H1 (cell line): ENCODE data around the gene VPS13D. TPM values are rescaled to one million over a fixed set of nuclear protein-coding genes. Genes with fewer than 3 reads are reported as not detected.

Experiments
- CTCF ChIA-PET: fragments of 300-600 bp; sonication (Branson Sonifier 250); formaldehyde crosslinking; loops from one replicate; lab custom pipeline; 2021; ENCODE audit not compliant: partially characterized antibody; lab: Charles Lee
- POLR2A ChIA-PET: fragments of 300-600 bp; sonication (Branson Sonifier 250); formaldehyde crosslinking; loops from one replicate; lab custom pipeline; 2021; ENCODE audit warnings: inconsistent platforms; ENCODE audit not compliant: partially characterized antibody; lab: Charles Lee
- DNase-seq, 2 experiments: peaks; one replicate each; pipeline versions ENCODE4 v3.0.0 to v3.0.0-alpha.2; 2010 to 2022; ENCODE audit warnings: low spot score in 2 of 2, low read depth in 1 of 2, mixed read lengths in 1 of 2
- FAIRE-seq: peaks from 2 replicates; lab custom pipeline; 2011; peaks lifted over from hg19 to GRCh38; lab: Jason Lieb, UNC
- H2AFZ ChIP-seq: 2 replicates; pipeline ENCODE4 v1.8.1; 2012; ENCODE audit warnings: low read length, inconsistent platforms
- H2AK5ac ChIP-seq: 2 replicates; pipeline ENCODE4 v1.6.1; 2013; ENCODE audit warnings: low read depth, low read length
- H2BK120ac ChIP-seq: replicated peaks from 2 replicates; pipeline ENCODE3; 2013; ENCODE audit warnings: low read depth, low read length, inconsistent platforms
- H2BK12ac ChIP-seq: 2 replicates; pipeline ENCODE4 v1.6.1; 2013; ENCODE audit warnings: low read depth, low read length
- H2BK15ac ChIP-seq: 2 replicates; pipeline ENCODE4 v1.6.1; 2013; ENCODE audit warnings: low read length
- H2BK20ac ChIP-seq: 2 replicates; pipeline ENCODE4 v1.6.1; 2013; ENCODE audit warnings: low read length
- H2BK5ac ChIP-seq: 2 replicates; pipeline ENCODE4 v1.6.1; 2013; ENCODE audit warnings: low read depth, low read length
- H3K14ac ChIP-seq: 2 replicates; pipeline ENCODE4 v1.6.1; 2013; ENCODE audit warnings: inconsistent platforms; ENCODE audit not compliant: insufficient read length
- H3K18ac ChIP-seq: 2 replicates; pipeline ENCODE4 v1.6.1; 2013; ENCODE audit warnings: low read length; ENCODE audit errors: extremely low read depth
- H3K23ac ChIP-seq: 2 replicates; pipeline ENCODE4 v1.6.1; 2013; ENCODE audit warnings: inconsistent platforms; ENCODE audit not compliant: insufficient read length
- H3K23me2 ChIP-seq: 2 replicates; pipeline ENCODE4 v1.6.1; 2013; ENCODE audit warnings: low read depth, low read length
- H3K27ac ChIP-seq: 2 replicates; pipeline ENCODE4 v1.6.1; 2011; ENCODE audit warnings: low read depth, low read length, inconsistent platforms
- H3K27me3 ChIP-seq, 4 experiments: replicated peaks in 1 of 4; 1 replicate in 1 of 4; 2 replicates in 3 of 4; pipeline versions ENCODE4 v1.6.1 to v1.8.1; 2011 to 2013; ENCODE audit warnings: low read length in 3 of 4, mild to moderate bottlenecking in 3 of 4, inconsistent platforms in 2 of 4, mixed read lengths in 2 of 4, moderate library complexity in 1 of 4; ENCODE audit not compliant: control insufficient read depth in 3 of 4, insufficient read depth in 3 of 4; ENCODE audit errors: extremely low read depth in 1 of 4
- H3K36me3 ChIP-seq, 4 experiments: 2 replicates each; pipeline versions ENCODE4 v1.6.1 to v1.8.1; 2011 to 2013; ENCODE audit warnings: mild to moderate bottlenecking in 4 of 4, low read length in 3 of 4, moderate library complexity in 2 of 4, control low read depth in 1 of 4, inconsistent platforms in 1 of 4; ENCODE audit not compliant: insufficient read depth in 4 of 4, control insufficient read depth in 2 of 4
- H3K4ac ChIP-seq: replicated peaks from 2 replicates; pipeline ENCODE3; 2013; ENCODE audit warnings: low read length, low read depth, mixed read lengths, inconsistent platforms; ENCODE audit not compliant: insufficient read length
- H3K4me1 ChIP-seq, 4 experiments: replicated peaks in 1 of 4; 1 replicate in 1 of 4; 2 replicates in 3 of 4; pipeline versions ENCODE4 v1.6.1 to v1.8.1; 2011 to 2013; ENCODE audit warnings: low read length in 3 of 4, inconsistent platforms in 2 of 4, mixed read lengths in 1 of 4; ENCODE audit not compliant: insufficient read depth in 4 of 4, control insufficient read depth in 3 of 4
- H3K4me2 ChIP-seq, 2 experiments: 2 replicates each; pipeline versions ENCODE4 v1.6.1 to v1.8.1; 2011 to 2013; ENCODE audit warnings: low read depth in 2 of 2, low read length in 2 of 2, control low read depth in 1 of 2, inconsistent platforms in 1 of 2, mild to moderate bottlenecking in 1 of 2; ENCODE audit not compliant: insufficient read depth in 1 of 2
- H3K4me3 ChIP-seq, 4 experiments: fragments of 200-600, 300-600 bp in 1 of 4; sonication (generic), shearing (Covaris generic), sonication (Bioruptor Twin) in 1 of 4; 2 replicates each; pipeline versions ENCODE4 v1.5.1 to v1.8.1; 2011 to 2016; ENCODE audit warnings: low read length in 4 of 4, low read depth in 3 of 4, control low read depth in 2 of 4, inconsistent platforms in 2 of 4, mild to moderate bottlenecking in 2 of 4, mixed read lengths in 1 of 4, moderate library complexity in 1 of 4; ENCODE audit not compliant: insufficient read depth in 2 of 4; ENCODE audit errors: extremely low read depth in 1 of 4
- H3K56ac ChIP-seq: replicated peaks from 2 replicates; pipeline ENCODE3; 2013; ENCODE audit warnings: low read depth, mild to moderate bottlenecking, mixed read lengths, low read length, inconsistent platforms; ENCODE audit not compliant: insufficient read length
- H3K79me1 ChIP-seq: 2 replicates; pipeline ENCODE4 v1.6.1; 2013; ENCODE audit warnings: low read depth, low read length, control low read depth
- H3K79me2 ChIP-seq, 2 experiments: 2 replicates each; pipeline versions ENCODE4 v1.6.1 to v1.8.1; 2012 to 2013; ENCODE audit warnings: low read length in 2 of 2, mild to moderate bottlenecking in 2 of 2, inconsistent platforms in 1 of 2; ENCODE audit not compliant: insufficient read depth in 2 of 2, control insufficient read depth in 1 of 2
- H3K9ac ChIP-seq, 4 experiments: replicated peaks in 1 of 4; 1 replicate in 1 of 4; 2 replicates in 3 of 4; pipeline versions ENCODE4 v1.6.1 to v1.8.1; 2011 to 2013; ENCODE audit warnings: low read depth in 3 of 4, low read length in 3 of 4, control low read depth in 2 of 4, mild to moderate bottlenecking in 2 of 4, moderate library complexity in 2 of 4, inconsistent platforms in 1 of 4; ENCODE audit errors: extremely low read depth in 1 of 4
- H3K9me3 ChIP-seq, 2 experiments: 2 replicates each; pipeline versions ENCODE4 v1.6.1 to v1.8.1; 2012 to 2013; ENCODE audit warnings: mild to moderate bottlenecking in 2 of 2, moderate library complexity in 2 of 2, control low read depth in 1 of 2, inconsistent platforms in 1 of 2, low read depth in 1 of 2, low read length in 1 of 2, mixed read lengths in 1 of 2; ENCODE audit not compliant: insufficient read depth in 2 of 2
- H4K20me1 ChIP-seq, 2 experiments: replicated peaks in 1 of 2; 2 replicates each; pipeline versions ENCODE3 to v1.8.1; 2011 to 2013; ENCODE audit warnings: inconsistent platforms in 2 of 2, low read length in 2 of 2, mild to moderate bottlenecking in 1 of 2; ENCODE audit not compliant: insufficient read depth in 2 of 2, control insufficient read depth in 1 of 2
- H4K5ac ChIP-seq: 2 replicates; pipeline ENCODE4 v1.6.1; 2013; ENCODE audit warnings: low read length, low read depth, mixed read lengths, inconsistent platforms; ENCODE audit not compliant: insufficient read length
- H4K8ac ChIP-seq: 2 replicates; pipeline ENCODE4 v1.8.0; 2013; ENCODE audit warnings: mild to moderate bottlenecking, moderate library complexity, low read length, inconsistent platforms; ENCODE audit not compliant: insufficient read depth; ENCODE audit errors: extremely low read depth
- H4K91ac ChIP-seq: replicated peaks from 2 replicates; pipeline ENCODE3; 2013; ENCODE audit warnings: low read length, mixed read lengths, inconsistent platforms; ENCODE audit not compliant: insufficient read length
- CHD1 ChIP-seq: IDR thresholded peaks from 2 replicates; pipeline ENCODE4 v1.6.1; 2012; ENCODE audit warnings: low read depth, low read length, improper control_type of control experiment
- EGR1 ChIP-seq: IDR thresholded peaks from 2 replicates; pipeline ENCODE4 v1.6.1; 2011; ENCODE audit warnings: low read depth, low read length, borderline replicate concordance
- FOSL1 ChIP-seq: IDR thresholded peaks from 2 replicates; pipeline ENCODE4 v1.6.1; 2011; ENCODE audit warnings: mild to moderate bottlenecking, low read depth, low read length, moderate library complexity; ENCODE audit not compliant: insufficient read depth
- GTF2F1 ChIP-seq: IDR thresholded peaks from 2 replicates; pipeline ENCODE4 v1.6.1; 2012; ENCODE audit warnings: low read depth, low read length, improper control_type of control experiment, borderline replicate concordance
- KDM4A ChIP-seq: IDR thresholded peaks from one replicate; pipeline ENCODE4 v1.7.1; 2012; ENCODE audit warnings: low read depth, mild to moderate bottlenecking, moderate library complexity, low read length, inconsistent platforms; ENCODE audit not compliant: severe bottlenecking
- TEAD4 ChIP-seq: IDR thresholded peaks from 2 replicates; pipeline ENCODE4 v1.6.1; 2012; ENCODE audit warnings: low read depth, low read length, inconsistent platforms, mixed read lengths
- YY1 ChIP-seq: IDR thresholded peaks from 2 replicates; pipeline ENCODE4 v1.6.1; 2011; ENCODE audit warnings: low read depth, mild to moderate bottlenecking, low read length
- ZNF274 ChIP-seq: IDR thresholded peaks from 2 replicates; pipeline ENCODE4 v1.7.0; 2012; ENCODE audit warnings: low read length, borderline replicate concordance; ENCODE audit errors: extremely low read depth
- WGBS, 2 experiments: shearing (Covaris generic) in 1 of 2; methylation state at CpG; one replicate each; pipeline versions ENCODE4 v1.1.6 to v1.1.7; 2013 to 2015; ENCODE audit warnings: low lambda C conversion rate in 2 of 2, mixed read lengths in 2 of 2, inconsistent platforms in 1 of 2, low coverage in 1 of 2, missing lambda C conversion rate in 1 of 2; ENCODE audit not compliant: insufficient replicate concordance in 2 of 2, insufficient coverage in 1 of 2, insufficient read length in 1 of 2; ENCODE audit errors: extremely low coverage in 1 of 2, missing lambda C conversion rate in 1 of 2; 5-methylcytosine and 5-hydroxymethylcytosine counted together
- polyA plus RNA-seq, 7 experiments: library from polyadenylated mRNA; depleted of rRNA in 3 of 7; stranded (reverse) in 5 of 7; unstranded in 2 of 7; fragments of >200 nt in 5 of 7; fragments of 200-250 nt in 2 of 7; gene quantifications; 1 replicate in 5 of 7; 2 replicates in 1 of 7; 4 replicates in 1 of 7; pipeline versions ENCODE4 v1.2.1 to v1.2.3, GENCODE V29; 2011 to 2013; ENCODE audit warnings: missing spikeins in 2 of 7, mixed read lengths in 2 of 7
- total RNA-seq: library from RNA; stranded (reverse); fragmentation: NEBNext Ultra II Directional; extraction: Animal tissue kit (Norgen Biotek cat#: 25700); gene quantifications from 2 replicates; pipeline ENCODE4 v1.2.1, GENCODE V29; 2021
- TF ChIP-seq, protein P1 (sequence below), 3 experiments: IDR thresholded peaks; 1 replicate in 2 of 3; 2 replicates in 1 of 3; pipeline versions ENCODE4 v1.5.1 to v1.6.1; 2011; ENCODE audit warnings: low read length in 3 of 3, mild to moderate bottlenecking in 3 of 3, inconsistent platforms in 2 of 3, low read depth in 1 of 3, moderate library complexity in 1 of 3; ENCODE audit not compliant: insufficient read depth in 1 of 3; ENCODE audit errors: control extremely low read depth in 1 of 3

VPS13D gene
- total and polyA plus RNA-seq, 2 of the 8 experiments (the other 6 are each of a cell fraction or from before 2014, with no cell fraction given), result 10.9 to 31.2 TPM

DNA sequence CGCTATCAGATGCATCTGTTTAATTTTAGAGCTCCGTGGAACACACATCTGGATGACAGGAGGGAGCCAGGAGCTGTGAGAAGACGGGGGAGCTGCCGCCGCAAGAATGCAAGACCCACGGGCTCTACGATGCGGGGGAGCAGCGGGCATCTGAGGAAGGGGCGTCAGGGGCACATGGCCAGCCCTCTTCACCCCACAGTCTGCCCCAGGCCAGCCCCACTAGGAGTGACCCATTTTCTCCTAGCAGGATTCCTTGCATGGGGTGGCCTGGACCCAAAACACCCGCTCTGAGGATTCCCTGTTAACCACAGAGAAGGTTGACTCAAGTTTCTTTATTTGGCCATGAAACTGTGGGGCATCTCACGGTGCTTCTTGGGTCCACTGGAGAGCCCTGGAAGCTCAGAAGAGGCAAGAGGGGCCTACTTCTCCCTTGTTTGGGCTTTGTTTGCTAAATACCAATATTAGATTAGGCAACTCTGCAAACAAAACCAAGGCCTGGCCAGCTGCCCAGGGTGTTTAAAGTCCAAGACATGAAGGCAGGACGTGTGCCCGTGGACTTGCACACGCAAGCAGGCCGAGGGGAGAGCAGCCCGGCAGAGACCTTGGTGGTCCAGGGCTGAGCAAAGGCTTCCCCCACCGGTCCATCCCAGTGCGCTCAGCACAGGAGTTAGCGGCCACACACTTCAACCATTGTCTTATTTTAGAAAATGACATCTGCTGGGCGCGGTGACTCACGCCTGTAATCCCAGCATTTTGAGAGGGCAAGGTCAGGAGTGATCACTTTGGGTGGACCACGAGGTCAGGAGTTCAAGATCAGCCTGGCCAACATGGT is 298.4 kb downstream of the VPS13D start:
- FAIRE-seq, result no peak
- TF ChIP-seq, protein P1, sequence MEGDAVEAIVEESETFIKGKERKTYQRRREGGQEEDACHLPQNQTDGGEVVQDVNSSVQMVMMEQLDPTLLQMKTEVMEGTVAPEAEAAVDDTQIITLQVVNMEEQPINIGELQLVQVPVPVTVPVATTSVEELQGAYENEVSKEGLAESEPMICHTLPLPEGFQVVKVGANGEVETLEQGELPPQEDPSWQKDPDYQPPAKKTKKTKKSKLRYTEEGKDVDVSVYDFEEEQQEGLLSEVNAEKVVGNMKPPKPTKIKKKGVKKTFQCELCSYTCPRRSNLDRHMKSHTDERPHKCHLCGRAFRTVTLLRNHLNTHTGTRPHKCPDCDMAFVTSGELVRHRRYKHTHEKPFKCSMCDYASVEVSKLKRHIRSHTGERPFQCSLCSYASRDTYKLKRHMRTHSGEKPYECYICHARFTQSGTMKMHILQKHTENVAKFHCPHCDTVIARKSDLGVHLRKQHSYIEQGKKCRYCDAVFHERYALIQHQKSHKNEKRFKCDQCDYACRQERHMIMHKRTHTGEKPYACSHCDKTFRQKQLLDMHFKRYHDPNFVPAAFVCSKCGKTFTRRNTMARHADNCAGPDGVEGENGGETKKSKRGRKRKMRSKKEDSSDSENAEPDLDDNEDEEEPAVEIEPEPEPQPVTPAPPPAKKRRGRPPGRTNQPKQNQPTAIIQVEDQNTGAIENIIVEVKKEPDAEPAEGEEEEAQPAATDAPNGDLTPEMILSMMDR (IDR thresholded peaks at IDR 0.05; ENCODE audit: control extremely low read depth in 1 of 3, insufficient read depth in 1 of 3, low read depth in 1 of 3, low read length in 3 of 3), result no peak
- no peak for TF ChIP-seq ZNF274
- TF ChIP-seq TEAD4, result no peak
- TF ChIP-seq YY1, result no peak
- TF ChIP-seq GTF2F1, result no peak
- no peak for TF ChIP-seq KDM4A
- TF ChIP-seq EGR1, result no peak
- TF ChIP-seq FOSL1, result no peak
- TF ChIP-seq CHD1, result no peak

More for the DNA sequence above, 298.4 kb downstream of the VPS13D start:
- H3K36me3 ChIP-seq, result no peaks in the 10 kb centered on the region; a peak in 2 of 8 replicates
- 88% methylated on average over 24 of the region's 24 CpGs; no CpG with 5 or more reads in 1 of the 2 experiments for WGBS, 2 experiments
- no peak overlapping the region for H3K4me2 ChIP-seq
- H2AK5ac ChIP-seq, result no peak overlapping the region
- no peaks in the 10 kb centered on the region; a peak in 2 of 7 replicates for H3K4me1 ChIP-seq
- H4K8ac ChIP-seq, result no peak overlapping the region; the same call in 1 of the 2 replicates
- no peak for DNase-seq
- no peak overlapping the region for H2BK20ac ChIP-seq
- H3K27ac ChIP-seq, result no peak overlapping the region
- H2BK15ac ChIP-seq, result no peak overlapping the region
- H3K23me2 ChIP-seq, result no peaks in the 10 kb centered on the region
- no peak overlapping the region for H3K9ac ChIP-seq
- no peak overlapping the region for H4K5ac ChIP-seq
- no peak overlapping the region for H3K18ac ChIP-seq
- no peak overlapping the region for H2AFZ ChIP-seq
- H4K91ac ChIP-seq, result no peak overlapping the region
- no peak overlapping the region for H3K4me3 ChIP-seq
- no peak overlapping the region for H3K14ac ChIP-seq
- H2BK120ac ChIP-seq, result no peak overlapping the region
- H3K79me1 ChIP-seq, result no peaks in the 10 kb centered on the region
- no peaks in the 10 kb centered on the region for H3K79me2 ChIP-seq
- POLR2A ChIA-PET, result no interaction called here
- H3K27me3 ChIP-seq, result no peaks in the 10 kb centered on the region
- no peak overlapping the region for H3K56ac ChIP-seq
- H3K23ac ChIP-seq, result no peak overlapping the region
- no peak overlapping the region for H2BK5ac ChIP-seq
- no peaks in the 10 kb centered on the region for H3K9me3 ChIP-seq
- H3K4ac ChIP-seq, result no peak overlapping the region
- CTCF ChIA-PET, result interaction anchor here (0.6 to 1.1 kb wide), 3 partner anchors 10 to 32 kb away, joined by 3 to 6 read pairs (median 5); no protein-coding TSS in a partner anchor
- H4K20me1 ChIP-seq, result no peaks in the 10 kb centered on the region
- no peak overlapping the region for H2BK12ac ChIP-seq
